Subcutaneous adipose tissue (tissue), 4 donors: Measurements from ENCODE around the gene E2F1. TPM values are rescaled to one million over a fixed set of nuclear protein-coding genes. Genes with fewer than 3 reads are reported as not detected.

ENCODE experiments used
- CTCF ChIP-seq: fragments of 450-650 bp; IDR thresholded peaks from one replicate; pipeline ENCODE4 v1.5.1; 2016; ENCODE audit warnings: low read depth, mild to moderate bottlenecking, control low read depth, antibody characterized with exemption, moderate library complexity
- total RNA-seq, 4 donors: library from RNA; depleted of rRNA; stranded (reverse); fragments of >200 nt; gene quantifications; one replicate each; pipeline ENCODE4 v1.1.0, GENCODE V29; 2016

Gene E2F1
- total RNA-seq, 4 donors from 2014 or later, result 1.3 to 1.9 (median 1.7) TPM

- no peak for TF ChIP-seq CTCF
Measured at GRCh38 chr20:33672426-33673113, 13.6 kb downstream of the E2F1 start.

GRCh38 chr20:33671573-33672288 lies 14.5 kb downstream of the E2F1 start:
- TF ChIP-seq CTCF, result no peak

DNA sequence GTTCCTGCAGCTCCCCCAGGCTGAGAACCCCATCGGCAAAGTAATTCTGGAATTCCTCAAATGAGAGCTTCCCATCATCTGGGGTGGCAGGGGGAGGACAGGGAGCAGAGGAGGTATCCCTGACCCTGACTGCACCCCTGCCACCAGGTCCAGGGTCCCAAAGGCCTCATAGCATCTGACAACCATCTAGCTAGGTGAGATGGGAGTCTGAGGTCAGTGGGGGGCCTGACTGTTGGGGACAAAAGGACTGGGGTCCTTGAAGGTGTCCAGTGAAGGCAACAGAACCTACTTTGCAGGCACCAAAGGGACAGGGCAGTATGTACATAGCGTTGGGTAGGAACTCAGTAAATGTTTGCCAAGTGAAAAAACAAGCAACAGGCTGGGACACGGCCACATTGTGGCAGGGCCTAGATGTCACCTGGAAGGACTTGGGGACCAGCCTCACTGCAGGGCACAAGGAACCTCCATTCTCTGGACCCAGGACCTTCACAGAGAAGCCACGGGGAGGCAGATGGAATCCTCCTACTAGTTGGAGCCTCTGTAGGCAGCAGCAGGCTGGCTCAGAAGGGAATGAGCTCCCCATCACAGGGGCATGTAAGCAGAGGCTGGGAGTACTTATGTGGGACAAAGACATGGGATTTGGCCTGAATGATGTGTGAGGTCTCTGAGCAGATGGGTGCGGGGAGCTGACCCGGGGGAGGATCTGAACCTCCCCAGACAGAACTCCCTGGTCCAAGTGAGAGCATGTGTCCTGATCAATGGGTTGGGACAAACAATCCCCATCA lies 15.3 kb downstream of the E2F1 start:
- no peak for TF ChIP-seq CTCF

- TF ChIP-seq CTCF, result no peak
Measured at GRCh38 chr20:33669873-33670640, 16.1 kb downstream of the E2F1 start.

GRCh38 chr20:33669224-33669623 lies 17.0 kb downstream of the E2F1 start:
- TF ChIP-seq CTCF, result no peak

DNA sequence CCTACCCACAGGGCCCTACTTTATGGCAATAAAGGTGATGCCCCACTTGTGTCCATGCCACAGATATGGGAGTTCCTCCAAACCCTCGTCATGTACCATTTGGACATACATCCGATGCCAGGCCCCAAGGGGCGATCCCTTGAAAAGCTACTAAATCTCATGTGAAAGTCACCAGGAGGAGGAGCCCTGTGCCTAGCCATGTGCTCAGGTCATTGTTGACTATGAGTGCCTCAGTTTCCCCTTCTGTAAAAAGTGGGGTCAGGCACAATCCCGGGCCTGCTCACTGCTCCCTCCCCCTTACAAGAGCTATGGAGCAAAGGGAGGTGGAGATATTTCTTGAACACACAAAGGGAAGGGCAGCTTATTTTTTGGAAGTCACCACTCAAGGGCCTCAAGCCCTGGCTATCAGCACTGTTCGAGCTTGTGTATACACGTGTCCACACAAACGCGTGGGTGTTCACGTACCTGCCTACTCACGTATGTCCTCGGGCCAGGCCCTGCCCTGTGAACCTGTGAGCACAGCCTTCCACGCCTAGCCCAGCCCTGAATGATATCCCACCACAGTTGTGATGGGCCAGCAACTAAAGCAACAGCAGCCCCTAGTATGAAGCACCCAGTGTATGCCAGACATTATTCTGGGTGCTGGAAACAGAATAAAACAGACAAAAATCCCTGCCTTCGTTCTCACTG lies 17.6 kb downstream of the E2F1 start:
- TF ChIP-seq CTCF, result no peak
